ENCODE data around the gene RNFT2. TPM values are rescaled to one million over a fixed set of nuclear protein-coding genes. Genes with fewer than 3 reads are reported as not detected.

The RNFT2 gene
- total RNA-seq, 4 donors from 2014 or later = 0.68 to 1.2 (median 1.2) TPM; not detected in 1

DNA sequence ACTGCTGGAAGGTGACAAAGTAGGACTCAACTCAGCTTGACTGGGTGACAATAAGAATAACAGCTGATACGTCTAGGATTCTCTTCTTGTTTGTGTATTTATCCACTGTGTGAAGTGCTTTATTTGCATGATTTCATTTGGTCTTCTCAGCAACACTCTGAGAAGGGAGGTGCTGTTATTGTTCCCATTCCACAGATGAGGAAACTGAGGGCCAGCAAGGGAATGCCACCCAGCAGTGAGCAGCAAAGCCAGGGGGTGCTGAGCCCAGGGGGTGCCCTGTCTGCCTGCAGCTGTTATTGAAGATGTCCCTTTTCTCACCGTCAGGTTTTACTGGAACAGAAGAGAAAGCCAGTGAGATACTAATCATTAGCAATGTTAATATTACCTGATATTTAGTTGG is 62.8 kb downstream of the RNFT2 start:
- no peak for DNase-seq (ENCODE audit: low spot score in 2 of 2)
- TF ChIP-seq, protein P1, sequence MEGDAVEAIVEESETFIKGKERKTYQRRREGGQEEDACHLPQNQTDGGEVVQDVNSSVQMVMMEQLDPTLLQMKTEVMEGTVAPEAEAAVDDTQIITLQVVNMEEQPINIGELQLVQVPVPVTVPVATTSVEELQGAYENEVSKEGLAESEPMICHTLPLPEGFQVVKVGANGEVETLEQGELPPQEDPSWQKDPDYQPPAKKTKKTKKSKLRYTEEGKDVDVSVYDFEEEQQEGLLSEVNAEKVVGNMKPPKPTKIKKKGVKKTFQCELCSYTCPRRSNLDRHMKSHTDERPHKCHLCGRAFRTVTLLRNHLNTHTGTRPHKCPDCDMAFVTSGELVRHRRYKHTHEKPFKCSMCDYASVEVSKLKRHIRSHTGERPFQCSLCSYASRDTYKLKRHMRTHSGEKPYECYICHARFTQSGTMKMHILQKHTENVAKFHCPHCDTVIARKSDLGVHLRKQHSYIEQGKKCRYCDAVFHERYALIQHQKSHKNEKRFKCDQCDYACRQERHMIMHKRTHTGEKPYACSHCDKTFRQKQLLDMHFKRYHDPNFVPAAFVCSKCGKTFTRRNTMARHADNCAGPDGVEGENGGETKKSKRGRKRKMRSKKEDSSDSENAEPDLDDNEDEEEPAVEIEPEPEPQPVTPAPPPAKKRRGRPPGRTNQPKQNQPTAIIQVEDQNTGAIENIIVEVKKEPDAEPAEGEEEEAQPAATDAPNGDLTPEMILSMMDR (IDR thresholded peaks at IDR 0.05) = no peak
- no peak for TF ChIP-seq POLR2A (IDR thresholded peaks at IDR 0.05)
- WGBS, 2 donors = 88% methylated on average over 2 of the region's 2 CpGs
- intact Hi-C loops (cut with DNase I; ENCODE audit: low total_unique reads) = no loop called here
- H3K4me3 ChIP-seq (ENCODE audit: low read depth, poor library complexity, severe bottlenecking) = no peak overlapping the region

DNA sequence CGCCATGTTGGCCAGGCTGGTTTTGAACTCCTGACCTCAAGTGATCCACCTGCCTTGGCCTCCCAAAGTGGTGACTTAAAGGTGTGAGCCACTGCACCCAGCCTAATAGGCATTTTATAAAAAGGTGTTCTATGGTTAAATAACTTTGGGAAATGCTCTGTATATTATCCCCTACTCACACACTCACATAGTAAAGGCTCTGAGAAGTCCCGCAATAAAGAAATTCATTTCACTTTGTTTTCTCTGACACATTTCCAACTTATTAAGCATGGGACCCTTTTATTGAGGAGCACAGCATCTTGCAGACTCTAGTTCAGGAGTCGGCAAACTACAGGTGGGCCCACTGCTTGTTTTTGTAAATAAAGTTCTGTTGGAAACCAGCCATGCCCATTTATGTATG is 63.9 kb downstream of the RNFT2 start:
- no peak overlapping the region for H3K4me3 ChIP-seq (ENCODE audit: low read depth, poor library complexity, severe bottlenecking)
- TF ChIP-seq POLR2A (IDR thresholded peaks at IDR 0.05) = no peak
- TF ChIP-seq, protein P1 (IDR thresholded peaks at IDR 0.05) = no peak
- DNase-seq (ENCODE audit: low spot score in 2 of 2) = no peak
- 96 to 100% methylated on average over 3 of the region's 3 CpGs for WGBS, 2 donors
- intact Hi-C loops (cut with DNase I; ENCODE audit: low total_unique reads) = no loop called here

DNA sequence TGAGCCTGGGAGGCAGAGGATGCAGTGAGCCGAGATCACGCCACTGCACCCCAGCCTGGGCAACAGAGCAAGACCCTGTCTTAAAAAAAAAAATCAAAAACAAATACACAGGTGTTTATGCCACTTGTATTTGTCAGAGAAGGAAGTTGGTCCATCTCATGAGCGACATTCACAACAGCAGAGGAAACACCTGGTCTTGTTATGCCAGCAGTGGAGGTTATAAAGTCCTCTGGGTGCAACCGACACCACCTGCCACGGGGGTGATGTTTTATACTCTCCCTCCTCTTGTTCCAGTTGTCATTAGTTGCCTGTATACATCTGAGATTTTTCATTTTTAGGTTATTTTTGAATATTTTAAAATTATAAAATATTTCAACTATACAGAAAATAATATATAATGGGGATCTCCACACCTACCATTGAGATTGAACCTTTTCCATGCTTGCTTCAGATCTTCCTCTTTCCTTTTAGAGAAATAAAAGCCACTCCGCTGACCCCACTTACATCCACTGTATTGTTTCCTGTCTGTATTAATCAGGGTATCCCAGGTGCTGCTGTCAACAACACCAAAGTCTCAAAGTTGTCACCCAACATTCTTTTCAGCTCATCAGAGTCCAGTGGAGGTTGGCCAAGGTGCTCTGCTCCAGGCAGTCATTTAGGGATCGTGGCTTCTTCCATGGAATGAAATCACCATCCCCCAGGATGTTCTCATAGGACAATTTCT is 65.1 kb downstream of the RNFT2 start:
- 80 to 83% methylated on average over 7 of the region's 7 CpGs for WGBS, 2 donors
- no peak for TF ChIP-seq POLR2A (IDR thresholded peaks at IDR 0.05)
- TF ChIP-seq, protein P1 (IDR thresholded peaks at IDR 0.05) = no peak
- H3K4me3 ChIP-seq (ENCODE audit: low read depth, poor library complexity, severe bottlenecking) = no peak overlapping the region
- intact Hi-C loops (cut with DNase I; ENCODE audit: low total_unique reads) = no loop called here
- DNase-seq (ENCODE audit: low spot score in 2 of 2) = no peak

DNA sequence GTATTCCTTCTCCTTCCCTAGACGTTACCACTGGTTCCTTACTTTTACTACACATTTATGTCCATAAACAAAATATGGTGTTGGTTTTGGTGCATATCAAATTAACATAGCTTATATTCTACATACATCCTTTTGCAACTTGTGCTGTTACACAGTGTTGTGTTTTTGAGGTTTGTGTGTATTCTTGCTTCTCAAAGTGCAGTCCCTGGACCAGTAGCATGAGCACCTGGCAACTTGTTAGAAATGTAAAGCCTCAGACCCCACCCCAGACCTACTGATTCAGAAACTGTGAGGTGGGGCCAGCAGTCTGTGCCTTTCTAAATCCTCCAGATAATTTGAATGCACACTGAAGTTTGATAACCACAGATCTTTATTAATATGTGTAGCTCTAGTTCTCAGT is 65.9 kb downstream of the RNFT2 start:
- TF ChIP-seq POLR2A (IDR thresholded peaks at IDR 0.05) = no peak
- TF ChIP-seq, protein P1 (IDR thresholded peaks at IDR 0.05) = no peak
- intact Hi-C loops (cut with DNase I; ENCODE audit: low total_unique reads) = no loop called here
- no peak overlapping the region for H3K4me3 ChIP-seq (ENCODE audit: low read depth, poor library complexity, severe bottlenecking)
- no peak for DNase-seq (ENCODE audit: low spot score in 2 of 2)
- WGBS, 2 donors = 0 to 37% methylated on average over 1 of the region's 1 CpG

DNA sequence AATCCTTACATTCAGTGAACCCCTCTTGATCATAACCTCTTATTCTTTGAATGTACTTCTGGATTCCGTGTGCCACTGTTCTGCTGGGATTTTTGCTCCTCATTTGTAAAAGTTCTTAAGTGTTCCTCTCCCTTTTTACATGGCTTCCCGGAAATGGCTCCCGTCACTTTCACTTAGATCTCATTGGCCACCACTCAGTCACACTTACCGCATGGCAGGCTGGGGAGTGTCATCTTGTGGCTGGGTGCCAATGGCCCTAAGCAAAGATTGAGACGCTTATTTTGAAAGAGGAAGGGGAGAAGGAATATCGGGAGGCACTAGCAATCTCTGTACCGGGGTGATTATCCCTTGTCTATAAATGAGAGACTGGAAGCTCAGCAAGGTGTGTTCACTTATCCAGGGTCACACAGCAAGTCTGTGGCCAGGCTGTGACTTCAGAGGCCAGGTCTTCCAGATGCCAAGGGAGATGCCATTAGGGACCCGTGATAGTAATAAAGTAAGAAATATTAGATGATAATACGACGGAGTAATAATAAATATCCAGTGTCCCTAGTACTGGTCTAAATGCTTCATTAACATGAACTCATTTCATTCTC is 68.8 kb downstream of the RNFT2 start:
- intact Hi-C loops (cut with DNase I; ENCODE audit: low total_unique reads) = no loop called here
- no peak for TF ChIP-seq POLR2A (IDR thresholded peaks at IDR 0.05)
- TF ChIP-seq, protein P1 (IDR thresholded peaks at IDR 0.05) = no peak
- DNase-seq (ENCODE audit: low spot score in 2 of 2) = no peak
- no peak overlapping the region for H3K4me3 ChIP-seq (ENCODE audit: low read depth, poor library complexity, severe bottlenecking)
- 51 to 61% methylated on average over 10 of the region's 10 CpGs for WGBS, 2 donors

Measured in lower leg skin (tissue), 4 donors.